ENCODE measurements around the gene DEFB127.
"Not testable (repeated sequence)": the region's sequence is repeated elsewhere in the genome, so short reads cannot be mapped to it uniquely, and the experiment has no call there.

DEFB127 gene

GRCh38 chr20:198225-198624 lies 41.0 kb downstream of the DEFB127 start:
- Histone ChIP-seq H3K27ac (ENCODE audit: low read depth, low read length, poor library complexity, severe bottlenecking) (no peak overlapping the region), H3K4me2 (ENCODE audit: low read length) (no peak overlapping the region), H3K9me3 (ENCODE audit: low read length) (no peaks in the 10 kb centered on the region), H3K4me1 (ENCODE audit: insufficient read depth, low read length, severe bottlenecking) (no peaks in the 10 kb centered on the region), H3F3A (ENCODE audit: insufficient read depth, low read length) (no peaks in the 10 kb centered on the region), H2AFZ (ENCODE audit: low read length) (no peak overlapping the region), H4K20me1 (ENCODE audit: insufficient read depth, low read length) (no peaks in the 10 kb centered on the region), H3K36me3 (ENCODE audit: insufficient read depth, low read length) (no peaks in the 10 kb centered on the region), H3K79me2 (ENCODE audit: insufficient read depth, low read length) (no peaks in the 10 kb centered on the region), H3K4me3 (ENCODE audit: low read depth, low read length, poor library complexity, severe bottlenecking) (no peak overlapping the region), H3K9ac (ENCODE audit: low read length) (no peak overlapping the region), H3K9me2 (ENCODE audit: low read depth, low read length) (no peaks in the 10 kb centered on the region), H3K27me3 (ENCODE audit: insufficient read depth, low read length) (no peaks in the 10 kb centered on the region)
- TF ChIP-seq CTCF (IDR thresholded peaks at IDR 0.05; ENCODE audit: low read length) (no peak), EZH2 (IDR thresholded peaks at IDR 0.05; ENCODE audit: borderline replicate concordance, low read length) (no peak)

GRCh38 chr20:199996-200395 lies 42.7 kb downstream of the DEFB127 start:
- no peaks in the 10 kb centered on the region for H3K79me2 ChIP-seq (ENCODE audit: insufficient read depth, low read length)
- H3K4me1 ChIP-seq (ENCODE audit: insufficient read depth, low read length, severe bottlenecking): no peaks in the 10 kb centered on the region
- no peak overlapping the region for H3K27ac ChIP-seq (ENCODE audit: low read depth, low read length, poor library complexity, severe bottlenecking)
- no peaks in the 10 kb centered on the region for H3K9me3 ChIP-seq (ENCODE audit: low read length)
- TF ChIP-seq CTCF (IDR thresholded peaks at IDR 0.05; ENCODE audit: low read length) (no peak), EZH2 (IDR thresholded peaks at IDR 0.05; ENCODE audit: borderline replicate concordance, low read length) (no peak)
- H3K4me3 ChIP-seq (ENCODE audit: low read depth, low read length, poor library complexity, severe bottlenecking): no peak overlapping the region
- H3K9ac ChIP-seq (ENCODE audit: low read length): no peak overlapping the region
- no peaks in the 10 kb centered on the region for H4K20me1 ChIP-seq (ENCODE audit: insufficient read depth, low read length)
- H2AFZ ChIP-seq (ENCODE audit: low read length): no peak overlapping the region
- H3K4me2 ChIP-seq (ENCODE audit: low read length): no peak overlapping the region
- H3F3A ChIP-seq (ENCODE audit: insufficient read depth, low read length): no peaks in the 10 kb centered on the region
- H3K36me3 ChIP-seq (ENCODE audit: insufficient read depth, low read length): no peaks in the 10 kb centered on the region
- no peaks in the 10 kb centered on the region for H3K27me3 ChIP-seq (ENCODE audit: insufficient read depth, low read length)
- no peaks in the 10 kb centered on the region for H3K9me2 ChIP-seq (ENCODE audit: low read depth, low read length)

- not testable (repeated sequence) for H3K79me2 ChIP-seq (ENCODE audit: insufficient read depth, low read length); H3K36me3 ChIP-seq (ENCODE audit: insufficient read depth, low read length); H3K4me2 ChIP-seq (ENCODE audit: low read length); H3K27ac ChIP-seq (ENCODE audit: low read depth, low read length, poor library complexity, severe bottlenecking); H3K4me3 ChIP-seq (ENCODE audit: low read depth, low read length, poor library complexity, severe bottlenecking); H3K4me1 ChIP-seq (ENCODE audit: insufficient read depth, low read length, severe bottlenecking); H3K9me2 ChIP-seq (ENCODE audit: low read depth, low read length); H4K20me1 ChIP-seq (ENCODE audit: insufficient read depth, low read length); H3F3A ChIP-seq (ENCODE audit: insufficient read depth, low read length); H3K9me3 ChIP-seq (ENCODE audit: low read length); H3K9ac ChIP-seq (ENCODE audit: low read length); H2AFZ ChIP-seq (ENCODE audit: low read length); H3K27me3 ChIP-seq (ENCODE audit: insufficient read depth, low read length)
Observed at GRCh38 chr20:203630-204029, 46.4 kb downstream of the DEFB127 start.

Data from OCI-LY1 (cell line).